ENCODE results near the gene SPDYE1.
A peak's percentile ranks its signal among the peaks of the same experiment; 100 is the strongest.

SPDYE1 gene

DNA sequence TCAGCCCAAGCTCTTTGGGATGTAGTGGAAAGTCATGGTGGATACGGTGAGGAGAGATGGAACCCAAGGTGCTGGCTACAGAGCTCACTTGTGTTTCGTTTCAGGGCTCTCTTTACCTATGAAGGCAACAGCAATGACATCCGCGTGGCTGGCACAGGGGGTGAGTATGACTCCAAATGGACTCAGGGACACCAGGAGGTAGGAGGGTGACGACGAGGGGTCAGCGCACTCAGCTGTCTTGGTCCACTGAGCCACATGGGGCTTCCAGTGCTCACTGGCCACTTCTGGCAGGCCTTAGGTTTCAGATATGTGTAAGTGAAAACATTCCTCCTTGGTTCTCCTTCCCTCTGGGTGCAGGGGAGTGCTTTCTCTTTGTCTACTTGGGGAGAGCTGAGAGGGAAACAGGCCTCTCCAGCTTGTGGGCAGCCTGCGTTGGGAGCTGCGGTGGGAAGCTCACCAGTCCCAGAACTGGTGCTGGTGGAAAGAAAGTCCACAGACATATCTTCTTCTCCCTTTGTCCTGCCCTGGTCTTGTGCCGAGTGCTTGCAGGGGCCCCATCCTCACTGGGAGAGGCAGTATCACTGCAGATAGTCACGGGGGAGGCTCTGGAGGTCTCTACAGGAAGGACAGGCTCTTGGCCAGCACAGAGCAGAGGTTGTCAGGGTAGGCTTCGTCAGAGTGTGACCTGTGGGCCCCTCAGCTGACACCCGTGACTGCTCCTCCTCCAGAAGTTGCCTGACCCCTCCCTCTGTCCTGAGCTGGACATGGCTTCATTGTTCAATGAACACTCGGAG lies 52.6 kb downstream of the SPDYE1 start:
- H3K79me2 ChIP-seq (ENCODE audit: insufficient read depth, low read length), result peaks cover 56% of the 10 kb centered on the region
- H4K20me1 ChIP-seq (ENCODE audit: insufficient read depth, low read length, poor library complexity, severe bottlenecking), result peaks cover 26% of the 10 kb centered on the region
- H3K4me3 ChIP-seq (ENCODE audit: low read length, poor library complexity, severe bottlenecking), result no peak overlapping the region
- TF ChIP-seq, protein P1, sequence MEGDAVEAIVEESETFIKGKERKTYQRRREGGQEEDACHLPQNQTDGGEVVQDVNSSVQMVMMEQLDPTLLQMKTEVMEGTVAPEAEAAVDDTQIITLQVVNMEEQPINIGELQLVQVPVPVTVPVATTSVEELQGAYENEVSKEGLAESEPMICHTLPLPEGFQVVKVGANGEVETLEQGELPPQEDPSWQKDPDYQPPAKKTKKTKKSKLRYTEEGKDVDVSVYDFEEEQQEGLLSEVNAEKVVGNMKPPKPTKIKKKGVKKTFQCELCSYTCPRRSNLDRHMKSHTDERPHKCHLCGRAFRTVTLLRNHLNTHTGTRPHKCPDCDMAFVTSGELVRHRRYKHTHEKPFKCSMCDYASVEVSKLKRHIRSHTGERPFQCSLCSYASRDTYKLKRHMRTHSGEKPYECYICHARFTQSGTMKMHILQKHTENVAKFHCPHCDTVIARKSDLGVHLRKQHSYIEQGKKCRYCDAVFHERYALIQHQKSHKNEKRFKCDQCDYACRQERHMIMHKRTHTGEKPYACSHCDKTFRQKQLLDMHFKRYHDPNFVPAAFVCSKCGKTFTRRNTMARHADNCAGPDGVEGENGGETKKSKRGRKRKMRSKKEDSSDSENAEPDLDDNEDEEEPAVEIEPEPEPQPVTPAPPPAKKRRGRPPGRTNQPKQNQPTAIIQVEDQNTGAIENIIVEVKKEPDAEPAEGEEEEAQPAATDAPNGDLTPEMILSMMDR (conservative IDR thresholded peaks at IDR 0.05; ENCODE audit: low read length), result no peak
- TF ChIP-seq EZH2phosphoT487 (IDR thresholded peaks at IDR 0.05; ENCODE audit: borderline replicate concordance), result no peak
- no peaks in the 10 kb centered on the region for H3K27me3 ChIP-seq (ENCODE audit: insufficient read depth, low read length, poor library complexity, severe bottlenecking)
- peaks cover 29% of the 10 kb centered on the region for H3K4me1 ChIP-seq (ENCODE audit: insufficient read depth, low read length, poor library complexity, severe bottlenecking)
- no peak overlapping the region for H3K9ac ChIP-seq (ENCODE audit: low read depth, low read length, poor library complexity, severe bottlenecking)
- H3K9me2 ChIP-seq (replicated peaks; ENCODE audit: low read depth, low read length), result no peaks in the 10 kb centered on the region
- H3K36me3 ChIP-seq (ENCODE audit: insufficient read depth, low read length), result peaks cover 35% of the 10 kb centered on the region; the same call in 1 of the 2 replicates
- H3F3A ChIP-seq (ENCODE audit: low read depth), result no peaks in the 10 kb centered on the region
- H3K9me3 ChIP-seq (ENCODE audit: insufficient read depth, low read depth, low read length), result no peaks in the 10 kb centered on the region
- H3K4me2 ChIP-seq (ENCODE audit: low read depth, low read length, poor library complexity, severe bottlenecking), result peak overlapping the region; percentile 10
- no peak overlapping the region for H2AFZ ChIP-seq (ENCODE audit: low read length)

DNA sequence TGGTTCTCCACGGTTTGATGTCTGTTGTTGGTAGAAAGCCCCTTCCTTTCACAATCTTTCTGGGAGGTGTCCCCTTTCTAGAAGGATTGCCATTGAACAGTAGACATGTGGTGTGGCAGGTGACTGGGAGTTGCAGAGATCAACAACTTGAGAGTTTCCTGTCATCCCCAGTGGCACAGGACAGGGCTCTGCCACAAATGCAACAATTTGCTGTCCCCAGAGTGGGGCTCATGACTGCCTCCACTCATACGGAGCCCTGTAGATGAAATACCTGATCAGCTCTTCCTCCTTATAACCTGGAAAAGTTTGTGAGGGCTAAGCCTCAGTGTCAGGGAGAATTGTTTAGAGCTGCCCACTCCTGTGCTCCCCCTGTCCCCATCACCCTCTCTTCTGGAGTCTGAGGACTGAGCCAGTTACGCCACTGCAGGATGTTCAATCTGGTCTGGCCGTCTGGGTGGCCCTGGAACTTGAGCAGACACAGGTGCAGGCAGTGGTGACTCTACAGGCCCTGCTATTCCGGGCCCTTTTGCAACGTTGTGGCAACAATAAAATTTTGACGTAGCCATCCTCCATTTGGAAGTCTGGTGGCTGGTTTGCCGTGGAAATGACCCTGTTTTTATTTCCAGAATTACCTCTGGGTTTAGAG lies 53.3 kb downstream of the SPDYE1 start:
- no peak overlapping the region for H3K4me3 ChIP-seq (ENCODE audit: low read length, poor library complexity, severe bottlenecking)
- H3K9me2 ChIP-seq (replicated peaks; ENCODE audit: low read depth, low read length), result no peaks in the 10 kb centered on the region
- peaks cover 19% of the 10 kb centered on the region for H4K20me1 ChIP-seq (ENCODE audit: insufficient read depth, low read length, poor library complexity, severe bottlenecking)
- H3K9ac ChIP-seq (ENCODE audit: low read depth, low read length, poor library complexity, severe bottlenecking), result no peak overlapping the region
- peaks cover 22% of the 10 kb centered on the region for H3K4me1 ChIP-seq (ENCODE audit: insufficient read depth, low read length, poor library complexity, severe bottlenecking)
- H3K36me3 ChIP-seq (ENCODE audit: insufficient read depth, low read length), result peaks cover 35% of the 10 kb centered on the region; the same call in 1 of the 2 replicates
- no peaks in the 10 kb centered on the region for H3F3A ChIP-seq (ENCODE audit: low read depth)
- no peaks in the 10 kb centered on the region for H3K27me3 ChIP-seq (ENCODE audit: insufficient read depth, low read length, poor library complexity, severe bottlenecking)
- H3K79me2 ChIP-seq (ENCODE audit: insufficient read depth, low read length), result peaks cover 52% of the 10 kb centered on the region
- H2AFZ ChIP-seq (ENCODE audit: low read length), result no peak overlapping the region
- H3K9me3 ChIP-seq (ENCODE audit: insufficient read depth, low read depth, low read length), result no peaks in the 10 kb centered on the region
- no peak for TF ChIP-seq EZH2phosphoT487 (IDR thresholded peaks at IDR 0.05; ENCODE audit: borderline replicate concordance)
- TF ChIP-seq, protein P1 (conservative IDR thresholded peaks at IDR 0.05; ENCODE audit: low read length), result no peak
- no peak overlapping the region for H3K4me2 ChIP-seq (ENCODE audit: low read depth, low read length, poor library complexity, severe bottlenecking)

DNA sequence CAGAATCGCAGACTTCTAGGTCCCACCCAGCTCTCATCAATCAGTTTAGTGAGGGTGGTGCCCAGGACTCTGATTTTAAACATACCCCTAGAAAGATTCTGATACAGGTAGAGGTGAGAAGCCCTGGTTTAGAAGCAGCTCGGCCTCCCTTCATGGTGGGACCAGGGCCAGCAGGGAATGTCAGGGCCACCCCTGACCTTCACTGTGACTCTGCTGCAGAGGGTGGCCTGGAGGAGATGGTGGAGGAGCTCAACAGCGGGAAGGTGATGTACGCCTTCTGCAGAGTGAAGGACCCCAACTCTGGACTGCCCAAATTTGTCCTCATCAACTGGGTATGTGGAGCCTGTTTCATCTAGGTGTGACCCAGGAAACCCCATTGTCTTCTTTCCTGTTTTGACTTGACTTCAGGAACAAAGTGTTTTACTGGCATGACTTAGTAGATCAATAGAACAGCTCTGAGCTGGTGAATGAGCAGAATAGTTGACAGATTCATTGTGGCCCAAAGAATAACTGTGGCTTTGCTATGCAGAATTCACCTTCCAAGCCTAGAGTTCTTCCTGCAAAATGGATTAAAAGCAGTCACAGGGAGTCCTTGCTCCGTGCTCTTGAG lies 54.0 kb downstream of the SPDYE1 start:
- H3K79me2 ChIP-seq (ENCODE audit: insufficient read depth, low read length), result peaks cover 48% of the 10 kb centered on the region
- TF ChIP-seq, protein P1 (conservative IDR thresholded peaks at IDR 0.05; ENCODE audit: low read length), result no peak
- no peak for TF ChIP-seq EZH2phosphoT487 (IDR thresholded peaks at IDR 0.05; ENCODE audit: borderline replicate concordance)
- peaks cover 14% of the 10 kb centered on the region for H4K20me1 ChIP-seq (ENCODE audit: insufficient read depth, low read length, poor library complexity, severe bottlenecking)
- no peaks in the 10 kb centered on the region for H3K27me3 ChIP-seq (ENCODE audit: insufficient read depth, low read length, poor library complexity, severe bottlenecking)
- H3K36me3 ChIP-seq (ENCODE audit: insufficient read depth, low read length), result peaks cover 42% of the 10 kb centered on the region; the same call in 1 of the 2 replicates
- H3F3A ChIP-seq (ENCODE audit: low read depth), result no peaks in the 10 kb centered on the region
- no peak overlapping the region for H3K9ac ChIP-seq (ENCODE audit: low read depth, low read length, poor library complexity, severe bottlenecking)
- no peaks in the 10 kb centered on the region for H3K9me2 ChIP-seq (replicated peaks; ENCODE audit: low read depth, low read length)
- H3K4me1 ChIP-seq (ENCODE audit: insufficient read depth, low read length, poor library complexity, severe bottlenecking), result peaks cover 15% of the 10 kb centered on the region
- H3K4me2 ChIP-seq (ENCODE audit: low read depth, low read length, poor library complexity, severe bottlenecking), result no peak overlapping the region
- no peak overlapping the region for H2AFZ ChIP-seq (ENCODE audit: low read length)
- H3K4me3 ChIP-seq (ENCODE audit: low read length, poor library complexity, severe bottlenecking), result no peak overlapping the region
- no peaks in the 10 kb centered on the region for H3K9me3 ChIP-seq (ENCODE audit: insufficient read depth, low read depth, low read length)
